HG02678 (cell line): ENCODE data around the gene TRAF3IP1.
"Not testable (repeated sequence)": the region's sequence is repeated elsewhere in the genome, so short reads cannot be mapped to it uniquely, and the experiment has no call there.

Source experiments
- ATAC-seq: cut with Tn5 transposase; IDR thresholded peaks from one replicate; pipeline ENCODE4 v1.9.1; 2021; ENCODE audit warnings: mild to moderate bottlenecking, moderate library complexity; ENCODE audit not compliant: unreplicated experiment

TRAF3IP1 gene

DNA sequence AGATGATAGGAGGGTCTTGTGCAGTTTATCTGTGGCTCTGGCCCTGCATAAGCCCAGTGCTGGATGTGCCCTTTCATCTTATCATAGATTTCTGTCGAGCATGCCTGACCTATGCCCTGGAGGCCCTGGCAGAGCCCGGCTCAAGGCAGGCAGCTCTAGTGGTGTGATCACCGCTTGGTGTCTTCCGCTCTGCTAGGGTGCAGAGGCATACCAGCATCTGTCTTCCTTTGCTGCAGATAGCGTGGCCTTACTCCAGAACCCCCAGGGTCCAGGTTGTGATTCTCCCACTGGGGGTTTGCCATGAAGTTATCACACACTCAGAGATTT lies 13.7 kb upstream of the TRAF3IP1 start:
- ATAC-seq: no peak

DNA sequence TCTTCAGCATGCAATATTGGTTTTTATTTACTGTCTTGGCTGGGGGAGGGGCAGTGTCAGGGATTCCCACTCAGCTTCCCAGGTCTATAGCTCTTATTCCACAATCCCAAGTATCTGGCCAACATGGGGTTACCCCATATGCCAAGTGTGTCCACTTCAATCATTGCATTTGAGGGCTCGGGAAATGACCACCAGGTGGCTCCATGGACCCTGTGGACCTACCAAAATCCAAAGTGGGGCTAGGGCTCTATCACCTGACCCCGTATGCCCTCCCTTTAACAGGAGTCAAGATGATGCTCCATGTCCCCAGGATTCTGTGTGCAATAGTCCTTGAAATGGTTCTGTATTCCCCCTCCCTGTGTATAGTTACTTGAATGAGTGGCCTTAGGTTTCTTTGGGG lies 12.1 kb upstream of the TRAF3IP1 start:
- no peak for ATAC-seq

DNA sequence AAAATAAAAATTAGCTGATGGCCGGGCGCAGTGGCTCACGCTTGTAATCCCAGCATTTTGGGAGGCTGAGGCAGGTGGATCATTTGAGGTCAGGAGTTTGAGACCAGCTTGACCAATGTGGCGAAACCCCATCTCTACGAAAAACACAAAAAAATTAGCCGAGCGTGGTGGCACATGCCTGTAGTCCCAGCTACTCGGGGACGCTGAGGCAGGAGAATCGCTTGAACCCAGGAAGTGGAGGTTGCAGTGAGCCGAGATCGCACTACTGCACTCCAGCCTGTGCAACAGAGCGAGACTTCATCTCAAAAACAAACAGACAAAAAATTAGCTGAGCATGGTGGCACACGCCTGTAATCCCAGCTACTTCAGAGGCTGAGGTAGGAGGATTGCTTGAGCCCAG lies 9.6 kb upstream of the TRAF3IP1 start:
- ATAC-seq: not testable (repeated sequence)

DNA sequence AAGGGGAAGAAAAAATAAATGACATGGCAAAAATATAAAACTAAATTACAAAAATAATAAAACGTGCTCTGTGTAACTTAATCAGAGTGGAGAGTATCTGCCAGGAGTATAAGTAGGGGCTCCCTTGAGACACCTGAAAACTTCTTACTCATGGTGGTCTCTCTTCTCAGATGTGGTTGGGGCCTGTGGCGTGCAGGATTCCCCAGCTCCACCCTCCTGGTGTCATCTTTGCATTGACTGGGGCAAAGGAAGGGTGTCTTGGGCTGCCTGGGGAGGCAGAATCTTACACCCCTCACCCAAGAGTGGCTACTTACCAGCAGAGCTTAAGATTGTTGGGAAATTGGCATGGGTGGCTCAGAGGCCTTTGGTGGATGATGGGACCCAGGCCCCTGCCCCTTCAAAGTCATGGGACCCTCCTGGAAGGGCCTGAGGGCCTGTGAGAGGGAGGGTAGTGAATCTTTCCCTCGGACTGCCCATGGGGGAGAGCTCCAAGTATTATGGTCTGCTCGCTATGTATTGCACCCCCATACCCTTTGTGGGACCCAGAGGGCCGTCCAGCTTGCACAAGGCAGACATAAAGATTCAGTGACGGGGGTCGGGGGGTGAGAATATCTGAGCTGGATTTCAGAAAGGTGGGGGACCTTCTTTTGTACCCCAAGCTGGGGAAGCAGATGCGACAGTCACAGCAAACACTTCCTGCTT lies 6.9 kb upstream of the TRAF3IP1 start:
- no peak for ATAC-seq

DNA sequence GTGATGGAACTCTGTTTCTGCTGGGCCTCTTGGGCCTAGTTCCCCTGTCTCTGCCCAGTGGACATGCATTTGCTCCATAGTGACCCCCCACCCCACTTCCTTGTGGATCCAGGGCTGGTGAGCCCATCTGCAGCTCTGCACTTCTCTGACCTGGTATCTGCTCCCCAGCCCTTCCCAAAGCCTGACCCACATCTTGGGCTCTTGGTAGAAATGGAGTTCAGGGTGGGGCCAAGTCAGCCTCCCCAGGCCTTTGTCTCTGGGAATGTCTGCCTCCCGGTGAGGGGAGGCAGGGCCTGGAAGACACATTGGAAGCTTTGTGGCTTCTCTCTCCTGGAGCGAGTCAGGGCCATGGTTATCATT lies 6.3 kb upstream of the TRAF3IP1 start:
- no peak for ATAC-seq

DNA sequence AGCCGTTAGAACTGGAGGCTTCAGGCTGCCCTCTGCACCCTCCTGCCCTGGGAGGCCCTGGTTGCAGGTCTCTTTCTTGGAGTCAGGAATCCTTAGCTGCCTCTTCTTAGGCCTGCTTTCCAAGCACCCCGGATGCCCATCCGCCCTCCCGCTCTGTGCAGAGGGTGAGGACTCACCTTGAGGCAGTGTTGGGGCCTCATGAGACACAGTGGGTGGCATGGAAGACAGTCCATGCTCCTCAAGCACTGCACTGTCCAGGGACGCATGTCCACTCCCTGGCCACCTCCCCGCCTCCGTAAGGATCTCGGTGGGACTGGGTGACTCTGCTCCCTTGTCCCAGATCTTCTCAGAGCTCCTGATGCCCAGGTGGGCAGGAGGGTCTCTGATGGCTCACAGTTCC lies 5.7 kb upstream of the TRAF3IP1 start:
- no peak for ATAC-seq

DNA sequence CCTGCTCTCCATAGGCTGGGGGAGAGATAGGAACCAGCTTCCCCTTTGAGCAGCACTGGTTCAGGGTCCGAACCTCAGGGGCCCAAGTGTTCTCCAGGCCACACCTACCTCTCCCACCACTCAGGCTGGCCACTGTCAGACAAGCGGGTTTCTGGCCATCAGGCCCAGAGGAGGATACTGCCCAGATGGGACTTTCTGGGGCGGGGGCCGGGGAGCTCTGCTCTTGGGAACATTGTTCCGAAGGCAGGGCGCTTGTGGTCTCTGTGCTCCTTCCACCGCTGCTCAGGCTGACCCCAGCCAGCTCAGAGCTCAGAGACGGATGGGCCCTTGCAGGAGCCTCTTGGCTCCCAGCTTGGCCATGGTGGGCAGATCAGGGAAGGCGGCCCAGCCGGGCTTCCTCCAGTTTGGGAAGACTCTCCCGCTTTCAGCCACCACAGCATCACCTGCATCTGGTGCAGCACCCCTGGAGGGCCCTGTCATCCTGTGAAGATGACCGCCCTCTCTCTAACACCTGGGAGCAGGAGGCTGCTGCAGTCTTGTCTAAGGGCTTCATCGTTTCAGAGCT lies 5.2 kb upstream of the TRAF3IP1 start:
- ATAC-seq: no peak

DNA sequence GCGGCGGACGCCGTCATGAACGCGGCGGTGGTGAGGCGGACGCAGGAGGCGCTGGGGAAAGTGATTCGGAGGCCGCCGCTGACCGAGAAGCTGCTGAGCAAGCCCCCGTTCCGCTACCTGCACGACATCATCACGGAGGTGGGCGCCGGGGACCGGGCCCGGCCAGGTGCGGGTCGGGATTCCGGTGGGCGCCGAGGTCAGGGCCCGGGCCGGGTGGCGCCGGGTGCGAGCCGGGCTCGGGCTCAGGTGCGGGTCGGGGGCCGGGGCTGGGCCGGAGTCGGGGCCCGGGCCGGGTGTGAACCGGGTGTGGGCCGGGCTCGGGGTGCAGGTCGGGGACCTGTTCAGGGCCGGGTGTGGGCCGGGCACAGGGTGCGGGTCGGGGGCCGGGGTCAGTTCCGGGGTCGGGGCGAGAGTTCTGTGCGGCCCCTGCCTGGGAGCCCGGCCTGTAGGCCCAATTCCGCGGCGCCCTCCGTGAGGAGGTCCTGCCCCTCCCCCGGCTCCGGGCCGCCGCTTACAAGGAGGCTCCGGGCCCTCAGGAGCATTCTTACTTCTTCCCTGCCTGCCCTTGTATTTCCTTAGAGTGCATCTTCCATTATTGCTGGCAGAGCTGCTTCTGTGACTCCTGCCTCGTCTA lies 447 bp downstream of the TRAF3IP1 start:
- peak; percentile 25 for ATAC-seq

DNA sequence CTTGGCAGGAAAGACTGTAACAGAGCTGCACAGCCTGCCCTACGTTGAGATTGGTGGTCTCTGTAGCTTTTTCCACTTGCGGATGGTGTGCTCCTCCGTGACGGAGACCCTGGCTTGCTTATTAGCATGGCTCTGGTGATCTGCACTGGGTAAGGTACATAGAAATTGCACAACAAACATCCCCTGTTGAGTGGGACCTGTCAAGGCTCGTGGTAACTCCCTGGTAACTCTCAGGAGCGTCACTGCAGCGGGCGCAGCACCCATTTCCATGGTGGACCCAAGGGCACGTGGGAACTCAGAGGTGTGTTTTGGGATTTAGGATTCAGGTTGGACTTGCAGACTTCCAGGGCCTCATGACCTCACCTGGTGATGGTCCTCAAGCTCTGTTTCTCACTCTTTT lies 1.1 kb downstream of the TRAF3IP1 start:
- no peak for ATAC-seq

DNA sequence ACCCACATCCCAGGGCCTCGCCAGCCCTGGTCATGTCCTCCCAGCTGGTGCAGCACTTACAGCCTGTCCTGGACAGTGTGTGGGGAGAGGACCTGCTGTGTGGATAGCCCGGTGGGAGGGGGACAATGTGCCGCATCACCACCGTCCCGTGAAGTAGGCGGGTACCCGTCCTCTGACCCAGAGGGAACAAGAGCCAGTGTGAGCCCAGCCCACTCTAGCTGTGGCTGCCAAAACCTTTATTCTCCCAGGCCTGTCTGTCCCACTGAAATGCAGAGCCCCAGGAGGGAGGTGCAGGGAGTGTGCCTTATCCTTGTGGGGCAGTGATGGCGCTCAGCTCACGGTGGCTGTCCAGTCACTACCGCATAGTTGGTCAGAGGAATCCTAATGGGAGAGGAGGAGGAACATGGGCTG lies 1.7 kb downstream of the TRAF3IP1 start:
- ATAC-seq: no peak

DNA sequence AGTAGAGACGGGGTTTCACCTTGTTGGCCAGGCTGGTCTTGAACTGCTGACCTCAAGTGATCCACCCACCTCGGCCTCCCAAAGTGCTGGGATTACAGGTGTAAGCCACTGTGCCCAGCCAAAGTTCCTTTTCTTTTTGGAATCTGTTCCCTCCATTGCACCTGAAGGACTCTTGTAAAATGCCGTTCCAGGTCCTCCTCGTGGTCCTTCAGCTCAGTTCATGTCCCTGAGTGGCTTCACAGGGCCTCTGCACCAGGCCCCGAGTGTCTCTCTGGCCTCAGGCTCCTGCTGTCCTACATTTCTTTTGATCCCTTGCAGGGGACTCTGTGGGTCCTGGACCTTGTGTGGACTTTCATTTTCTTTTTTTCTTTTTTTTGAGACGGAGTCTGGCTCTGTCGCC lies 3.9 kb downstream of the TRAF3IP1 start:
- ATAC-seq: not testable (repeated sequence)

DNA sequence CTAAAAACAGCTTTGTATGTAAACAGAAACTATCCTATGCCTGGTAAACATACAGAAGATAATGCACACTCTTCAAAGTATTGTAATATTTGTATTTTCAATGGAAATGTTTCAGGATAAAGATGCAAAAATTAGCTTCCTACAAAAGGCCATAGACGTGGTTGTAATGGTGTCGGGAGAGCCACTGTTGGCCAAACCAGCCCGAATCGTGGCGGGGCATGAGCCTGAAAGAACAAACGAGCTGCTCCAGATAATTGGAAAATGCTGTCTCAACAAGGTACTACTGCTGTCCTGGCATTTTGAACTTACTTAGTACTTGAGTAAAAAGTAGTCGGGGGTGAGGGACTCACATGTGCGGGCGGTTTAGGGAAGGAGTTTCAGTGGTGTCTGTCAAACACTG lies 5.4 kb downstream of the TRAF3IP1 start:
- no peak for ATAC-seq

DNA sequence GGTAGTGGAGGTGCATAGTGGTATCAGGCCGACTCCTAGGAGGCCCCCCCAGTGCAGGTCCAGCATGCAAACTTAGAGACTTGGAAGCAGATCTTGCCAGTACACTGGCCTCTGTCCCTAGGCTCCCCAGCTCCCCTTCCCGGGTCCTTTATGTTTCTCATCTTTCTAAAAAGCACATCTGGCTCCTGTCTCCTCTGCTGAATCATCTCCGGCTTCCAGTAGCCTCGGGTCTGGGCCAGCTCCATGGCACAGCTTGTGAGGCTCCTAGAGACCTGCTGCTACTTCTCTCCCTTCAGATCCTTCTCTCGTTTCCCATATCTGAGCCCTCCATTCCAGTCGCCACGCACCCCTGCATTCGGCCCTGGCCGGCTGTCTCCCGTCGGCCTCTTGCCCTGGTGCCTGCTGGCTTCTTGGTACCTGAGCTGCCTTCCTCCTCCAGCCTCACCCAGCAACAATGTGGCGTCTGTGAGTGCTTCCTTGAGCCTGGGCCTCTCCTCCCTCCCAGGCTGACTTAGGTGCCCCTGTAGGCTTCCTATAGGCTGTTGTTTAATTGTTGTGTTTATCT lies 6.6 kb downstream of the TRAF3IP1 start:
- ATAC-seq: no peak

DNA sequence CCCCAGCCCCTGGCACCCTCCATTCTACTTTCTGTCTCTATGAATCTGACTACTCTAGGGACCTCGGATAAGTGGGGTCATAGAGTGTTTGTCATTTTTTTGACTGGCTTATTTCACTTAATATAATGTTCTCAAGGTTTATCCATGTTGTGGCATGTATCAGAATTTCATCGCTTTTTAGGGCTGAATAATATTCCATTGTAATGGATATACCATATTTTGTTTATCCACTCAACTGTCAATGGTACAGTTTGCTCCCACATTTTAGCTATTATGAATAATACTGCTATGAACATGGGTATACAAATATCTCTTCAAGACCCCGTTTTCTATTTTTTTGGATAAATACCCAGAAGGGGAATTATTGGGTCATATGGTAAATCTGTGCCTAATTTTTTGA lies 7.4 kb downstream of the TRAF3IP1 start:
- no peak for ATAC-seq

DNA sequence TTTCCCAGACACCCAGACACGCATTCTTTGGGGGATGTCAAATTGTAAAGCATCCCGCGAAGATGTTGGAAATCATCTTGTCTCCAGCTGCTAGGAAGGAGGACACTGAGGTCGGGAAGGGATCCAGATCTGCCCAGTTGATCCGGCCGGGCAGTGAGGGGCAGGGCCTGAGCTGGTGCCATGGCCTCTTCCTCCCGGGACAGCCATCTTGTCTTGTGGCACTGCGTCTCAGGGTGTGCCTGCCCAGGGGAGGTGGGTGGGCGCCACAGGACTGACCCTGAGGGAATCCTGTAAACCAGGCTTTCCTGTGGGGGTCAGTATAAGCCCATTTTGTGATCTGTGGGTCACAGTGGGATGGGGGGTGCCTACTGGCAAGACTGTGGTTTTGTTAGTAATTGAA lies 10.1 kb downstream of the TRAF3IP1 start:
- no peak for ATAC-seq

DNA sequence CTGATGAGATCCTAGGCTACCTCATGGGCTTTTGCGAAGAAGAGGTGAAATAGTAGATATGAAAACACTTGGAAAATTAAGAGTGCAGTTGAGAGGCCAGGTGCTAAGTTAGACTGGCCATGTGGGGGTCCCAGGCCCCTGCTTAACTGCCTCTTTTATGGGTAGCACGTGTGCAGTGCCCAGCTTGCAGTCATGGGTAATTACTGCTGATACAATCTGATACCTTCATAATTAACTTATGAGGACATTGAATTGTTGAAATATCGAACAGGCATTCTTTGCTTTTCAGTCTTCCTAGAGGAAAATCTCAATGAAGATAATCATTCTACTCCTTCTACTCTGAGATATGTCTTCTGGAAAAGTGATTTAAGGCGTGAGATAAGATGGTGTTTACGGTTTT lies 11.6 kb downstream of the TRAF3IP1 start:
- ATAC-seq: no peak

DNA sequence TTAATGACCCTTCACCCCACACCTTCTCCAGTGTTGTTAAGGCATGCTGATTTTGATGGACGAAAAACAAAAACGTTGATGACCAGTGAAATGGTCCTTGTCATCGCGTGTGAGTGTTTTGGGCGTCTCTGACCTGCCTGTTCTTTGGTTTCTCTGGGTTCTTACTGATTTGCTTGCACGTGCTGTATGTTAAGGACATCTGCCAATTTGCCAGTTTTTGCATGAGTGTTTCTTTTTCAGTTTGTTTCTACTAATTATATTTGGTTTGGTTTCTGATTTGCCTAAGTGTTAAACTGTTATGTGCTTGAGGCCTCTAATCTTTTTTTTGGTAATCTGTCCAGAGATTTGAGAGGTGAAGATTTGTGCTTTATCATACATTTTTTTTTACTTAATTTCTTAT lies 14.6 kb downstream of the TRAF3IP1 start:
- no peak for ATAC-seq

DNA sequence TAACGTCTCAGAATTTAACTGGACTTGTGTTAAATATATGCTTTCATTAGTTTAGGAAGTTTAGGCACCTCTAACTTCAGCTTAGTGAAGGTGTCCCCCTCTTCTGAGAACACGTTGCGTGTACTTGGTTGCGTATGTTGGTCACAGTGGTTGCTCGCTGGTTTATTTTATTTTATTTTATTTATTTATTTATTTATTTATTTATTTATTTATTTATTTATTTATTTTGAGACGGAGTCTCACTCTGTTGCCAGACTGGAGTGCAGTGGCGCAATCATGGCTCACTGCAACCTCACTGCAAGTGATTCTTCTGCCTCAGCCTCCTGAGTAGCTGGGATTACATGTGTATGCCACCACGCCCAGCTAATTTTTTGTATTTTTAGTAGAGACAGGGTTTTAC lies 15.3 kb downstream of the TRAF3IP1 start:
- ATAC-seq: not testable (repeated sequence)

DNA sequence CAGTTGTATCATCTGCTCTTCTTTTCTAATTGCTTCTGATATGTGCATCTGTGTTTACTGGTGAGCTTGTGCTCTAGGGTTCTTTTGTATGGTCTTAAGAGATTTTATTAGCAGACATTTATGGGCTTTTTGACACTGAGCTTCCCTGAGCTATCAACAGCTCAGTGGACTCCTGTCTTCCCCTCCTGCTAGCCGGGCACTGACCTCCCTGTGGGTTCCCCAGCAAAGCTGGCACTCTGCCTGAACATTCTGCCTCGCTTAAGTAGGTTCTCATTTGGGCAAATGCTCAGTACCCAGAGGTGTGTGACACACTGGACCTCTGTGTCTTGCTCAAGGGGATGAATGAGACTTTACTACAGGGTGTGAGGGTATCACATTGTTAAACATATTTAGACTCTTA lies 15.8 kb downstream of the TRAF3IP1 start:
- ATAC-seq: no peak

DNA sequence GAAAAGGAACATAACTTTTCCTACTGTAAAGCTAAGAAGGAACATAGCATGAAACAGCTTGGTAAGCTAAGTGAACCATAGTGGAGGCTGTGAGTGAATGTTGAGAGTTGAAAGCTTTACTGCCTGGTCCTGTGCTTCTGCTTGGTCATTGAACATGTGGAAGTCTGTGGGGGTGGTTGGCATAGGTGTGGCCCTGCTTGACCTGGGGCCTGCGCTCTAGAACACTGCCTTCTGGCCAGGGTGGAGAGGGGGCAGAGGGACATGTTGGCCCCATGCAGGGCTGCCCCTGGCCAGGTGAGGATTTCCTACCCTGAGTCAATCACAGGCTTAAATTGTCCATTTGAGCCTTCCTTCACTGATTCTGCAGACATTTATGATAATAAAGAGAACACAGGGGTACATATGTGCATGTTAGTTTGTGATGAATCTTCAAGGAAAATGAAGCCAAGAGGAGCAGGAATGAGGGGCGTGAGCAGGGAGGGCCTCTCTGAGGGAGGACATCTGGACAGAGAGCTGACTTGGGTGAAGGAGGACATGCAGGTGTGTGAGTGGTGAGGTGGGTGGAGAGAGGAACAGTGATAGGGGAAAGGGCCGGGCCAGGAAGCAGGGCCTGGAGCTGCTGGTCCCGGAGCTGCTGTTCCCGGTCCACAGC lies 16.6 kb downstream of the TRAF3IP1 start:
- no peak for ATAC-seq

DNA sequence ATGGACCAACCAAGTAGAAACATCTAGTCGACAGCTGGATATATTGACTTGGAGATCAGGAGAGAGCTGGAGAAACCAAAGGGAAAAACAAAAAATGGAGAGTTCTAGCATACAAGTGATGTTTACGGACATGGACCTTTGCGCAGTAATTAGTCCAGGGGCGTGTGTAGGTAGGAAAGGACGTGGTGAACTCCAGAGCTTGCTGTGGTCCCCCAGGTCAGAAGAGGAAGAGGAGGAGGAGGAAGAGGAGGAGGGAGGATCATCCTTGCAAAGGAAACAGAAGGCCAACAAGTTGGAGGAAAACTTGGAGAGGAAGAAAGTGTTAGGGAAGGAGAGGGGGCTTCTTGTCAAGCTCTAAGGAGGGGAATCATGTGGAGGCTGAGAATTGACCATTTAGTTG lies 17.5 kb downstream of the TRAF3IP1 start:
- ATAC-seq: no peak
